ENCODE results near the gene PON3. TPM values are rescaled to one million over a fixed set of nuclear protein-coding genes. Genes with fewer than 3 reads are reported as not detected.
A peak's percentile ranks its signal among the peaks of the same experiment; 100 is the strongest.

The PON3 gene
- total RNA-seq, 1 experiment from 2014 or later = not detected

- no peaks in the 10 kb centered on the region for H3K9me3 Mint-ChIP-seq
These were observed 53.4 kb downstream of the PON3 start for GRCh38 chr7:95342642-95343307.

More at GRCh38 chr7:95342642-95343307, 53.4 kb downstream of the PON3 start:
- peak; percentile 53 for DNase-seq
- H3K4me3 Mint-ChIP-seq = 0 out of 5 replicates have a peak overlapping the region, but pooled peaks of 1 of the 2 experiments have one; percentile 2
- H3K23me2 ChIP-seq (ENCODE audit: insufficient read length, low read depth, low read length, poor library complexity, severe bottlenecking) = no peaks in the 10 kb centered on the region
- no peaks in the 10 kb centered on the region for H3K27me3 Mint-ChIP-seq (ENCODE audit: low read depth)
- no peak overlapping the region for H3K4ac ChIP-seq (ENCODE audit: low read depth, low read length)
- H3K4me1 Mint-ChIP-seq = peaks cover 16 to 18% of the 10 kb centered on the region in 2 experiments
- no peak overlapping the region for H3K14ac ChIP-seq (ENCODE audit: insufficient read depth, low read length)
- peaks cover 9% of the 10 kb centered on the region for H3K4me1 ChIP-seq (ENCODE audit: insufficient read depth, low read length)
- H3K79me1 ChIP-seq (ENCODE audit: insufficient read depth, low read depth, low read length, poor library complexity, severe bottlenecking) = no peaks in the 10 kb centered on the region
- H3K9me3 ChIP-seq (ENCODE audit: control insufficient read depth, low read depth, low read length) = no peaks in the 10 kb centered on the region
- H3K27me3 ChIP-seq (ENCODE audit: insufficient read depth, low read length) = no peaks in the 10 kb centered on the region
- H2AK5ac ChIP-seq (ENCODE audit: insufficient read length, low read length) = no peak overlapping the region
- peak overlapping the region; percentile 3 for H3K4me2 ChIP-seq (ENCODE audit: insufficient read depth, insufficient read length, low read length)
- no peaks in the 10 kb centered on the region for H4K20me1 ChIP-seq (ENCODE audit: control insufficient read depth, insufficient read depth, insufficient read length)
- H2BK12ac ChIP-seq (ENCODE audit: insufficient read length, low read depth, low read length) = no peak overlapping the region
- H3K36me3 Mint-ChIP-seq (ENCODE audit: insufficient read depth in 1 of 3, low read depth in 3 of 3) = peaks cover 0 to 1% (median 0%) of the 10 kb centered on the region in 3 experiments; a peak in 2 of 7 replicates
- no peaks in the 10 kb centered on the region for H3K79me2 ChIP-seq (ENCODE audit: insufficient read depth, low read length)
- H4K5ac ChIP-seq (ENCODE audit: insufficient read length, low read depth, low read length) = no peak overlapping the region
- no peak overlapping the region for H2BK120ac ChIP-seq (ENCODE audit: low read depth, low read length, poor library complexity, severe bottlenecking)
- H4K91ac ChIP-seq (ENCODE audit: insufficient read length, low read depth, low read length) = no peak overlapping the region
- no peak overlapping the region for H3K56ac ChIP-seq (ENCODE audit: insufficient read length, low read depth, low read length)
- H2BK15ac ChIP-seq (ENCODE audit: low read depth, low read length) = no peak overlapping the region
- no peak overlapping the region for H2AFZ ChIP-seq (ENCODE audit: low read length)
- no peak overlapping the region for H3K18ac ChIP-seq (ENCODE audit: insufficient read length, low read depth, low read length)
- no peak overlapping the region for H3K23ac ChIP-seq (ENCODE audit: insufficient read length, low read depth, low read length)
- H3T11ph ChIP-seq (ENCODE audit: low read length) = no peak overlapping the region
- TF ChIP-seq, protein P1, sequence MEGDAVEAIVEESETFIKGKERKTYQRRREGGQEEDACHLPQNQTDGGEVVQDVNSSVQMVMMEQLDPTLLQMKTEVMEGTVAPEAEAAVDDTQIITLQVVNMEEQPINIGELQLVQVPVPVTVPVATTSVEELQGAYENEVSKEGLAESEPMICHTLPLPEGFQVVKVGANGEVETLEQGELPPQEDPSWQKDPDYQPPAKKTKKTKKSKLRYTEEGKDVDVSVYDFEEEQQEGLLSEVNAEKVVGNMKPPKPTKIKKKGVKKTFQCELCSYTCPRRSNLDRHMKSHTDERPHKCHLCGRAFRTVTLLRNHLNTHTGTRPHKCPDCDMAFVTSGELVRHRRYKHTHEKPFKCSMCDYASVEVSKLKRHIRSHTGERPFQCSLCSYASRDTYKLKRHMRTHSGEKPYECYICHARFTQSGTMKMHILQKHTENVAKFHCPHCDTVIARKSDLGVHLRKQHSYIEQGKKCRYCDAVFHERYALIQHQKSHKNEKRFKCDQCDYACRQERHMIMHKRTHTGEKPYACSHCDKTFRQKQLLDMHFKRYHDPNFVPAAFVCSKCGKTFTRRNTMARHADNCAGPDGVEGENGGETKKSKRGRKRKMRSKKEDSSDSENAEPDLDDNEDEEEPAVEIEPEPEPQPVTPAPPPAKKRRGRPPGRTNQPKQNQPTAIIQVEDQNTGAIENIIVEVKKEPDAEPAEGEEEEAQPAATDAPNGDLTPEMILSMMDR (conservative IDR thresholded peaks at IDR 0.05) = peak; percentile 50
- H3K27ac ChIP-seq (ENCODE audit: insufficient read length, low read depth, low read length) = no peak overlapping the region
- H2BK20ac ChIP-seq (ENCODE audit: low read depth, low read length, poor library complexity, severe bottlenecking) = no peak overlapping the region
- no peak overlapping the region for H3K9ac ChIP-seq (ENCODE audit: extremely low read depth, insufficient read length, low read length)
- H3K27ac Mint-ChIP-seq = peak overlapping the region in 1 of 3 experiments; percentile 19; a peak in 1 of 7 replicates
- no peak overlapping the region for H4K8ac ChIP-seq (replicated peaks; ENCODE audit: insufficient read length, low read depth, low read length)
- WGBS (ENCODE audit: extremely low coverage, insufficient read length, low lambda C conversion rate) = no CpG with 5 or more reads among the region's 4 CpGs
- H2BK5ac ChIP-seq (ENCODE audit: insufficient read length, low read length) = no peak overlapping the region
